ENCODE data around the gene PROSER1. TPM values are rescaled to one million over a fixed set of nuclear protein-coding genes. Genes with fewer than 3 reads are reported as not detected.

The PROSER1 gene
- total RNA-seq, 1 experiment from 2014 or later, result 94.6 TPM

DNA sequence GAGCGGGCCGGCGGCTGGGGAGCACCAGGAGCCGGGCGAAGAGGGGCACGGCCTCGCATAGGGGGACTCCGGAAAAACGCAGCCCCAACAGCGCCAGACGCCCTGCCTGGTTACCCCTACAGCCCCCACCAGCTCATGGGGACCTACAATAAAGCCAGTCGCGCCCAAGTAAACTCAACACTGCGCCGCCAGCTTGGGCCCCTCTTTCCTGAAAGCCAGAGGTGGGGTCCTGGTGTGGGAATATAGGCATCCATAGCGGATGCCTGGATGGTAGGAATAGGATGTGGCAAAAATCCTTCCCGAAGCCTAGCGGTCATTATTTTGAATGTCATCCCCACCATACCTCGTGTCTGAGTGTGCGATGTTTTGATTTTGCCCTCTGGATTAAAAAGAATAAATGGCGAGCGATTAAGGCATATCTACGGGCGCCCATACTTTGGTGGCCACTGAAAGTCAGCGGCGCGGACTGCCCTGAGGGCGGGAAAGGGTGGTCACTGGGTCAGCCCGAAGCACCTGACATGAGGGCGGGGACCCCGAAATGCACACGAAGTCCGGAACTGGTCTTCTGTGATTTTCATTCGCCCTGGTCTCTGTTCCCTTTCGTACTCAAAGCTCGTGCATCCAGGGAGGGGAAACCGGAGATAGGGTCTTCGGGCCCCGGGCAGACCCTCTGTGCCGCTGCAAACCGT, at the start of gene PROSER1, which contains the start of gene NHLRC3 (continued):
- no peak for TF ChIP-seq NFYB (CRISPR knock-in tag; conservative IDR thresholded peaks at IDR 0.05; ENCODE audit: low read depth)
- TF ChIP-seq ZNF416 (CRISPR knock-in tag; IDR thresholded peaks at IDR 0.05), result no peak
- peak; percentile 80; the same call in 1 of the 2 replicates for TF ChIP-seq ZNF263 (CRISPR knock-in tag; IDR thresholded peaks at IDR 0.05; ENCODE audit: low read depth)
- TF ChIP-seq, protein P1, sequence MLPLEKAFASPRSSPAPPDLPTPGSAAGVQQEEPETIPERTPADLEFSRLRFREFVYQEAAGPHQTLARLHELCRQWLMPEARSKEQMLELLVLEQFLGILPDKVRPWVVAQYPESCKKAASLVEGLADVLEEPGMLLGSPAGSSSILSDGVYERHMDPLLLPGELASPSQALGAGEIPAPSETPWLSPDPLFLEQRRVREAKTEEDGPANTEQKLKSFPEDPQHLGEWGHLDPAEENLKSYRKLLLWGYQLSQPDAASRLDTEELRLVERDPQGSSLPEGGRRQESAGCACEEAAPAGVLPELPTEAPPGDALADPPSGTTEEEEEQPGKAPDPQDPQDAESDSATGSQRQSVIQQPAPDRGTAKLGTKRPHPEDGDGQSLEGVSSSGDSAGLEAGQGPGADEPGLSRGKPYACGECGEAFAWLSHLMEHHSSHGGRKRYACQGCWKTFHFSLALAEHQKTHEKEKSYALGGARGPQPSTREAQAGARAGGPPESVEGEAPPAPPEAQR (CRISPR knock-in tag; IDR thresholded peaks at IDR 0.05), result no peak
- no peak for TF ChIP-seq NR3C1 (CRISPR knock-in tag; conservative IDR thresholded peaks at IDR 0.05; ENCODE audit: low read depth)
- TF ChIP-seq, protein P2, sequence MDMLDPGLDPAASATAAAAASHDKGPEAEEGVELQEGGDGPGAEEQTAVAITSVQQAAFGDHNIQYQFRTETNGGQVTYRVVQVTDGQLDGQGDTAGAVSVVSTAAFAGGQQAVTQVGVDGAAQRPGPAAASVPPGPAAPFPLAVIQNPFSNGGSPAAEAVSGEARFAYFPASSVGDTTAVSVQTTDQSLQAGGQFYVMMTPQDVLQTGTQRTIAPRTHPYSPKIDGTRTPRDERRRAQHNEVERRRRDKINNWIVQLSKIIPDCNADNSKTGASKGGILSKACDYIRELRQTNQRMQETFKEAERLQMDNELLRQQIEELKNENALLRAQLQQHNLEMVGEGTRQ (CRISPR knock-in tag; IDR thresholded peaks at IDR 0.05), result peak; percentile 74
- TF ChIP-seq, protein P3, sequence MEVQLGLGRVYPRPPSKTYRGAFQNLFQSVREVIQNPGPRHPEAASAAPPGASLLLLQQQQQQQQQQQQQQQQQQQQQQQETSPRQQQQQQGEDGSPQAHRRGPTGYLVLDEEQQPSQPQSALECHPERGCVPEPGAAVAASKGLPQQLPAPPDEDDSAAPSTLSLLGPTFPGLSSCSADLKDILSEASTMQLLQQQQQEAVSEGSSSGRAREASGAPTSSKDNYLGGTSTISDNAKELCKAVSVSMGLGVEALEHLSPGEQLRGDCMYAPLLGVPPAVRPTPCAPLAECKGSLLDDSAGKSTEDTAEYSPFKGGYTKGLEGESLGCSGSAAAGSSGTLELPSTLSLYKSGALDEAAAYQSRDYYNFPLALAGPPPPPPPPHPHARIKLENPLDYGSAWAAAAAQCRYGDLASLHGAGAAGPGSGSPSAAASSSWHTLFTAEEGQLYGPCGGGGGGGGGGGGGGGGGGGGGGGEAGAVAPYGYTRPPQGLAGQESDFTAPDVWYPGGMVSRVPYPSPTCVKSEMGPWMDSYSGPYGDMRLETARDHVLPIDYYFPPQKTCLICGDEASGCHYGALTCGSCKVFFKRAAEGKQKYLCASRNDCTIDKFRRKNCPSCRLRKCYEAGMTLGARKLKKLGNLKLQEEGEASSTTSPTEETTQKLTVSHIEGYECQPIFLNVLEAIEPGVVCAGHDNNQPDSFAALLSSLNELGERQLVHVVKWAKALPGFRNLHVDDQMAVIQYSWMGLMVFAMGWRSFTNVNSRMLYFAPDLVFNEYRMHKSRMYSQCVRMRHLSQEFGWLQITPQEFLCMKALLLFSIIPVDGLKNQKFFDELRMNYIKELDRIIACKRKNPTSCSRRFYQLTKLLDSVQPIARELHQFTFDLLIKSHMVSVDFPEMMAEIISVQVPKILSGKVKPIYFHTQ (CRISPR knock-in tag; IDR thresholded peaks at IDR 0.05), result no peak
- TF ChIP-seq ZNF396 (CRISPR knock-in tag; IDR thresholded peaks at IDR 0.05; ENCODE audit: borderline replicate concordance), result no peak
- TF ChIP-seq, protein P4, sequence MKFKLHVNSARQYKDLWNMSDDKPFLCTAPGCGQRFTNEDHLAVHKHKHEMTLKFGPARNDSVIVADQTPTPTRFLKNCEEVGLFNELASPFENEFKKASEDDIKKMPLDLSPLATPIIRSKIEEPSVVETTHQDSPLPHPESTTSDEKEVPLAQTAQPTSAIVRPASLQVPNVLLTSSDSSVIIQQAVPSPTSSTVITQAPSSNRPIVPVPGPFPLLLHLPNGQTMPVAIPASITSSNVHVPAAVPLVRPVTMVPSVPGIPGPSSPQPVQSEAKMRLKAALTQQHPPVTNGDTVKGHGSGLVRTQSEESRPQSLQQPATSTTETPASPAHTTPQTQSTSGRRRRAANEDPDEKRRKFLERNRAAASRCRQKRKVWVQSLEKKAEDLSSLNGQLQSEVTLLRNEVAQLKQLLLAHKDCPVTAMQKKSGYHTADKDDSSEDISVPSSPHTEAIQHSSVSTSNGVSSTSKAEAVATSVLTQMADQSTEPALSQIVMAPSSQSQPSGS (CRISPR knock-in tag; IDR thresholded peaks at IDR 0.05; ENCODE audit: borderline replicate concordance, low read depth), result no peak
- TF ChIP-seq, protein P5, sequence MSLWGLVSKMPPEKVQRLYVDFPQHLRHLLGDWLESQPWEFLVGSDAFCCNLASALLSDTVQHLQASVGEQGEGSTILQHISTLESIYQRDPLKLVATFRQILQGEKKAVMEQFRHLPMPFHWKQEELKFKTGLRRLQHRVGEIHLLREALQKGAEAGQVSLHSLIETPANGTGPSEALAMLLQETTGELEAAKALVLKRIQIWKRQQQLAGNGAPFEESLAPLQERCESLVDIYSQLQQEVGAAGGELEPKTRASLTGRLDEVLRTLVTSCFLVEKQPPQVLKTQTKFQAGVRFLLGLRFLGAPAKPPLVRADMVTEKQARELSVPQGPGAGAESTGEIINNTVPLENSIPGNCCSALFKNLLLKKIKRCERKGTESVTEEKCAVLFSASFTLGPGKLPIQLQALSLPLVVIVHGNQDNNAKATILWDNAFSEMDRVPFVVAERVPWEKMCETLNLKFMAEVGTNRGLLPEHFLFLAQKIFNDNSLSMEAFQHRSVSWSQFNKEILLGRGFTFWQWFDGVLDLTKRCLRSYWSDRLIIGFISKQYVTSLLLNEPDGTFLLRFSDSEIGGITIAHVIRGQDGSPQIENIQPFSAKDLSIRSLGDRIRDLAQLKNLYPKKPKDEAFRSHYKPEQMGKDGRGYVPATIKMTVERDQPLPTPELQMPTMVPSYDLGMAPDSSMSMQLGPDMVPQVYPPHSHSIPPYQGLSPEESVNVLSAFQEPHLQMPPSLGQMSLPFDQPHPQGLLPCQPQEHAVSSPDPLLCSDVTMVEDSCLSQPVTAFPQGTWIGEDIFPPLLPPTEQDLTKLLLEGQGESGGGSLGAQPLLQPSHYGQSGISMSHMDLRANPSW (CRISPR knock-in tag; conservative IDR thresholded peaks at IDR 0.05; ENCODE audit: low read depth), result no peak
- TF ChIP-seq, protein P6, sequence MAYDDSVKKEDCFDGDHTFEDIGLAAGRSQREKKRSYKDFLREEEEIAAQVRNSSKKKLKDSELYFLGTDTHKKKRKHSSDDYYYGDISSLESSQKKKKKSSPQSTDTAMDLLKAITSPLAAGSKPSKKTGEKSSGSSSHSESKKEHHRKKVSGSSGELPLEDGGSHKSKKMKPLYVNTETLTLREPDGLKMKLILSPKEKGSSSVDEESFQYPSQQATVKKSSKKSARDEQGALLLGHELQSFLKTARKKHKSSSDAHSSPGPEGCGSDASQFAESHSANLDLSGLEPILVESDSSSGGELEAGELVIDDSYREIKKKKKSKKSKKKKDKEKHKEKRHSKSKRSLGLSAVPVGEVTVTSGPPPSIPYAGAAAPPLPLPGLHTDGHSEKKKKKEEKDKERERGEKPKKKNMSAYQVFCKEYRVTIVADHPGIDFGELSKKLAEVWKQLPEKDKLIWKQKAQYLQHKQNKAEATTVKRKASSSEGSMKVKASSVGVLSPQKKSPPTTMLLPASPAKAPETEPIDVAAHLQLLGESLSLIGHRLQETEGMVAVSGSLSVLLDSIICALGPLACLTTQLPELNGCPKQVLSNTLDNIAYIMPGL (CRISPR knock-in tag; IDR thresholded peaks at IDR 0.05), result 0 out of 2 replicates have a peak, but pooled peaks have one; percentile 29
- no peak for TF ChIP-seq SMAD4 (CRISPR knock-in tag; IDR thresholded peaks at IDR 0.05)
- no peak for TF ChIP-seq ESRRA (CRISPR knock-in tag; IDR thresholded peaks at IDR 0.05; ENCODE audit: borderline replicate concordance)
- no peak for TF ChIP-seq NR2C2 (CRISPR knock-in tag; IDR thresholded peaks at IDR 0.05)
- no peak for TF ChIP-seq ZBTB21 (CRISPR knock-in tag; IDR thresholded peaks at IDR 0.05; ENCODE audit: borderline replicate concordance)
- TF ChIP-seq ZNF138 (CRISPR knock-in tag; conservative IDR thresholded peaks at IDR 0.05), result no peak
- no peak for TF ChIP-seq IRF2 (CRISPR knock-in tag; IDR thresholded peaks at IDR 0.05; ENCODE audit: borderline replicate concordance, low read depth)
- peak; percentile 51; the same call in 1 of the 2 replicates for TF ChIP-seq GABPB1 (CRISPR knock-in tag; IDR thresholded peaks at IDR 0.05)
- peak; percentile 88 for TF ChIP-seq CREM (CRISPR knock-in tag; IDR thresholded peaks at IDR 0.05)
- TF ChIP-seq, protein P7, sequence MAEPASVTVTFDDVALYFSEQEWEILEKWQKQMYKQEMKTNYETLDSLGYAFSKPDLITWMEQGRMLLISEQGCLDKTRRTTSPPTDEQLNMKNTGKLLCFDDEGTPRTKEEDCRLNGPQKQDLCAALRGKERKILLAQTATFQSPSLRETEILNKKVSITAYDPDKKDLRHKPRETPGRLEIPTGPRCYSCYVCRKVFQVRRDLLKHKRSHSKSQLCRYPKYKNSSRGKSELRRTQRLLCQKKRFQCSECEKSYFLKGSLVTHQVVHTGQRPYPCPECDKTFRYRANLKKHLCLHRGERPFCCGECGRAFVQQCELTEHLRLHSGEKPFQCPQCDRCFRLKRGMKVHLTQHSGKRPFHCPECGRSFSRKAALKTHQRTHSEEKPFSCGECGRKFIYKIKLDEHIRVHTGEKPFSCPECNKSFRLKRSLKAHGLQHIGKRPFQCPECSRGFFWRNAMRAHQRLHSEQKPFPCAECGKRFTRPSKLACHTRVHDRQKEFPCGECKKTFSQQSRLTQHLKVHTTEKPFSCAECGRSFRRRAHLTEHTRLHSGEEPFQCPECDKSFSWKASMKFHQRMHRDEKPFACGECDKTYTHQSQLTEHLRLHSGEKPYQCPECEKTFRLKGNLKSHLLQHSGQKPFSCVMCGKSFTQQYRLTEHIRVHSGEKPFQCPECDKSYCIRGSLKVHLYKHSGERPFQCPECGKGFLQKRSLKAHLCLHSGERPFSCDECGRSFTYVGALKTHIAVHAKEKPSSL (CRISPR knock-in tag; conservative IDR thresholded peaks at IDR 0.05), result no peak; the same call in 1 of the 2 replicates
- TF ChIP-seq, protein P8, sequence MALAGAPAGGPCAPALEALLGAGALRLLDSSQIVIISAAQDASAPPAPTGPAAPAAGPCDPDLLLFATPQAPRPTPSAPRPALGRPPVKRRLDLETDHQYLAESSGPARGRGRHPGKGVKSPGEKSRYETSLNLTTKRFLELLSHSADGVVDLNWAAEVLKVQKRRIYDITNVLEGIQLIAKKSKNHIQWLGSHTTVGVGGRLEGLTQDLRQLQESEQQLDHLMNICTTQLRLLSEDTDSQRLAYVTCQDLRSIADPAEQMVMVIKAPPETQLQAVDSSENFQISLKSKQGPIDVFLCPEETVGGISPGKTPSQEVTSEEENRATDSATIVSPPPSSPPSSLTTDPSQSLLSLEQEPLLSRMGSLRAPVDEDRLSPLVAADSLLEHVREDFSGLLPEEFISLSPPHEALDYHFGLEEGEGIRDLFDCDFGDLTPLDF (CRISPR knock-in tag; IDR thresholded peaks at IDR 0.05), result no peak
- no peak for TF ChIP-seq TCF7 (CRISPR knock-in tag; IDR thresholded peaks at IDR 0.05; ENCODE audit: low read depth)
- no peak for TF ChIP-seq ZNF317 (CRISPR knock-in tag; IDR thresholded peaks at IDR 0.05; ENCODE audit: borderline replicate concordance, low read depth)
- TF ChIP-seq ELF4 (CRISPR knock-in tag; IDR thresholded peaks at IDR 0.05; ENCODE audit: low read depth), result no peak
